Sigmoid colon (tissue), 7 donors: ENCODE data around the gene CYP2S1. TPM values are rescaled to one million over a fixed set of nuclear protein-coding genes. Genes with fewer than 3 reads are reported as not detected.

Experiments
- DNase-seq: peaks from one replicate; pipeline ENCODE4 v3.0.0-alpha.2; 2019
- H3K27ac ChIP-seq, 4 donors: fragments of 200-600 bp; sonication (generic); one replicate each; pipeline ENCODE4 v1.5.1; 2016 to 2019; ENCODE audit warnings: mild to moderate bottlenecking in 1 of 4
- H3K27me3 ChIP-seq, 3 donors: fragments of 200-600 bp; sonication (generic); one replicate each; pipeline ENCODE4 v1.5.1; 2019; ENCODE audit warnings: mild to moderate bottlenecking in 1 of 3
- H3K36me3 ChIP-seq, 4 donors: fragments of 200-600 bp; sonication (generic); one replicate each; pipeline ENCODE4 v1.5.1; 2016 to 2019
- H3K4me1 ChIP-seq, 4 donors: fragments of 200-600 bp; sonication (generic); one replicate each; pipeline ENCODE4 v1.5.1; 2017 to 2019
- H3K4me3 ChIP-seq, 4 donors: fragments of 200-600 bp; sonication (generic); one replicate each; pipeline ENCODE4 v1.5.1; 2017 to 2019; ENCODE audit warnings: mild to moderate bottlenecking in 2 of 4, moderate library complexity in 1 of 4
- H3K9me3 ChIP-seq, 4 donors: fragments of 200-600 bp in 3 of 4; sonication (generic) in 3 of 4; one replicate each; pipeline versions ENCODE4 v1.5.1 to v1.6.1; 2013 to 2019
- CTCF ChIP-seq, 4 experiments: fragments of 450-650 bp in 3 of 4; fragments of 200-600 bp in 1 of 4; IDR thresholded peaks; one replicate each; pipeline ENCODE4 v1.5.1; 2016 to 2019; ENCODE audit warnings: antibody characterized with exemption in 4 of 4, mild to moderate bottlenecking in 3 of 4, moderate library complexity in 2 of 4
- EP300 ChIP-seq, 4 donors: sonication (generic); formaldehyde crosslinking; IDR thresholded peaks; one replicate each; pipeline ENCODE4 v1.6.1; 2017; ENCODE audit warnings: antibody characterized with exemption in 4 of 4
- POLR2A ChIP-seq, 2 donors: fragments of 450-650 bp; IDR thresholded peaks; one replicate each; pipeline ENCODE4 v1.6.1; 2016; ENCODE audit warnings: antibody characterized with exemption in 2 of 2, mild to moderate bottlenecking in 2 of 2, moderate library complexity in 2 of 2
- POLR2AphosphoS5 ChIP-seq, 4 donors: sonication (generic); formaldehyde crosslinking; IDR thresholded peaks; one replicate each; pipeline ENCODE4 v1.6.1; 2017; ENCODE audit warnings: antibody characterized with exemption in 4 of 4
- WGBS, 2 donors: extraction: QIAGEN DNeasy Blood & Tissue Kit; methylation state at CpG; one replicate each; pipeline ENCODE4 v1.1.7; 2013; 5-methylcytosine and 5-hydroxymethylcytosine counted together
- intact Hi-C: fragments of 100-400 bp; cut with DNase I; formaldehyde crosslinking; loops from one replicate; pipeline ENCODE4 v1.15.1; 2023
- polyA plus RNA-seq, 3 donors: library from polyadenylated mRNA; stranded (reverse); fragments of 200-250 nt; gene quantifications; one replicate each; pipeline ENCODE4 v1.2.3, GENCODE V29; 2013
- total RNA-seq, 4 donors: library from RNA; depleted of rRNA; stranded (reverse); fragments of >200 nt; gene quantifications; one replicate each; pipeline ENCODE4 v1.1.0, GENCODE V29; 2016
- donor health status: healthy with polysubstance abuse.
- donor health status: Bipolar disorder and iron deficiency.
- donor health status: healthy.

Gene CYP2S1
- total and polyA plus RNA-seq, 7 donors: 0.41 to 18.6 (median 1.4) TPM

- Histone ChIP-seq H3K36me3 (peaks cover 58 to 99% (median 72%) of the 10 kb centered on the region in 4 donors), H3K4me3 (no peak overlapping the region), H3K9me3 (no peaks in the 10 kb centered on the region), H3K27me3 (no peaks in the 10 kb centered on the region), H3K4me1 (no peaks in the 10 kb centered on the region), H3K27ac (no peak overlapping the region)
- TF ChIP-seq POLR2AphosphoS5 (IDR thresholded peaks at IDR 0.05): no peak
- no peak for TF ChIP-seq EP300 (IDR thresholded peaks at IDR 0.05)
- TF ChIP-seq POLR2A (IDR thresholded peaks at IDR 0.05): no peak
- TF ChIP-seq CTCF (IDR thresholded peaks at IDR 0.05): no peak
- intact Hi-C loops: no loop called here
- 81 to 86% methylated on average over 3 of the region's 3 CpGs for WGBS, 2 donors
- DNase-seq: no peak
Measured at GRCh38 chr19:41245843-41246242, 52.8 kb downstream of the CYP2S1 start.

DNA sequence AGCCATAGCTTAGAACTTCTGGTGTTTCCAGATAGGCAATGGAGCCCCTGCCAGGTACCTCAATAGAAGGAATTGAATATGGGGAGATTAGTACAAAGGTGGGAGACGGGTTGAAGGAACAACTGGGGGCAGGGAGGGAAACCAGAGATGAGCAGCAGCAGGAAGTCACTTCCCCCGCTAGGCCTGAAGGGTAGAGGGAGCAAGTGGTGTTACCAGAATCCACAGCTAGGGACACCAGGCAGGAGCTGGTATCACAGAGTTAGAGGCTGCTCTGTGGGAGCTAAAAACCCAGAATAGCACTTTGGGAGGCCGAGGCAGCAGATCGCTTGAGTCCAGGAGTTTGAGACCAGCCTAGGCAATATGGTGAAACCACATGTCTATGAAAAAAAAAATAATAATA is 55.9 kb downstream of the CYP2S1 start:
- H3K9me3 ChIP-seq: no peaks in the 10 kb centered on the region
- no peak for TF ChIP-seq POLR2AphosphoS5 (IDR thresholded peaks at IDR 0.05)
- TF ChIP-seq EP300 (IDR thresholded peaks at IDR 0.05): no peak
- TF ChIP-seq POLR2A (IDR thresholded peaks at IDR 0.05): no peak
- no peak for TF ChIP-seq CTCF (IDR thresholded peaks at IDR 0.05)
- DNase-seq: no peak
- H3K27ac ChIP-seq: no peak overlapping the region
- no peaks in the 10 kb centered on the region for H3K4me1 ChIP-seq
- intact Hi-C loops: no loop called here
- no peaks in the 10 kb centered on the region for H3K27me3 ChIP-seq
- no peak overlapping the region for H3K4me3 ChIP-seq
- H3K36me3 ChIP-seq: peaks cover 60 to 100% (median 75%) of the 10 kb centered on the region in 4 donors
- 92 to 95% methylated on average over 4 of the region's 4 CpGs for WGBS, 2 donors

GRCh38 chr19:41249707-41250423 is 56.8 kb downstream of the CYP2S1 start:
- H3K36me3 ChIP-seq: peaks cover 53 to 100% (median 69%) of the 10 kb centered on the region in 4 donors
- intact Hi-C loops: no loop called here
- 87 to 88% methylated on average over 9 of the region's 9 CpGs for WGBS, 2 donors
- TF ChIP-seq EP300 (IDR thresholded peaks at IDR 0.05): no peak
- no peak for TF ChIP-seq CTCF (IDR thresholded peaks at IDR 0.05)
- TF ChIP-seq POLR2AphosphoS5 (IDR thresholded peaks at IDR 0.05): no peak
- no peak for TF ChIP-seq POLR2A (IDR thresholded peaks at IDR 0.05)
- no peak overlapping the region for H3K27ac ChIP-seq
- no peaks in the 10 kb centered on the region for H3K9me3 ChIP-seq
- no peak for DNase-seq
- no peak overlapping the region for H3K4me3 ChIP-seq
- no peaks in the 10 kb centered on the region for H3K4me1 ChIP-seq
- H3K27me3 ChIP-seq: no peaks in the 10 kb centered on the region

- no peak for DNase-seq
- Histone ChIP-seq H3K27me3 (no peaks in the 10 kb centered on the region), H3K27ac (no peak overlapping the region), H3K4me3 (no peak overlapping the region), H3K9me3 (no peaks in the 10 kb centered on the region), H3K36me3 (peaks cover 62 to 100% (median 73%) of the 10 kb centered on the region in 4 donors), H3K4me1 (no peaks in the 10 kb centered on the region)
- intact Hi-C loops: no loop called here
- 93 to 97% methylated on average over 6 of the region's 6 CpGs for WGBS, 2 donors
- TF ChIP-seq CTCF (IDR thresholded peaks at IDR 0.05) (no peak), POLR2A (IDR thresholded peaks at IDR 0.05) (no peak), EP300 (IDR thresholded peaks at IDR 0.05) (no peak), POLR2AphosphoS5 (IDR thresholded peaks at IDR 0.05) (no peak)
Measured at GRCh38 chr19:41253660-41254059, 60.6 kb downstream of the CYP2S1 start.

GRCh38 chr19:41255171-41255570 is 62.2 kb downstream of the CYP2S1 start:
- intact Hi-C loops: no loop called here
- Histone ChIP-seq H3K4me1 (no peaks in the 10 kb centered on the region), H3K9me3 (no peaks in the 10 kb centered on the region), H3K27me3 (no peaks in the 10 kb centered on the region), H3K36me3 (peaks cover 55 to 99% (median 71%) of the 10 kb centered on the region in 4 donors), H3K4me3 (no peak overlapping the region), H3K27ac (no peak overlapping the region)
- no peak for TF ChIP-seq POLR2A (IDR thresholded peaks at IDR 0.05)
- TF ChIP-seq POLR2AphosphoS5 (IDR thresholded peaks at IDR 0.05): no peak
- no peak for TF ChIP-seq CTCF (IDR thresholded peaks at IDR 0.05)
- TF ChIP-seq EP300 (IDR thresholded peaks at IDR 0.05): no peak
- no peak for DNase-seq
